ENCODE results near the gene CEP162.
"Not testable (repeated sequence)": the region's sequence is repeated elsewhere in the genome, so short reads cannot be mapped to it uniquely, and the experiment has no call there.

CEP162 gene

DNA sequence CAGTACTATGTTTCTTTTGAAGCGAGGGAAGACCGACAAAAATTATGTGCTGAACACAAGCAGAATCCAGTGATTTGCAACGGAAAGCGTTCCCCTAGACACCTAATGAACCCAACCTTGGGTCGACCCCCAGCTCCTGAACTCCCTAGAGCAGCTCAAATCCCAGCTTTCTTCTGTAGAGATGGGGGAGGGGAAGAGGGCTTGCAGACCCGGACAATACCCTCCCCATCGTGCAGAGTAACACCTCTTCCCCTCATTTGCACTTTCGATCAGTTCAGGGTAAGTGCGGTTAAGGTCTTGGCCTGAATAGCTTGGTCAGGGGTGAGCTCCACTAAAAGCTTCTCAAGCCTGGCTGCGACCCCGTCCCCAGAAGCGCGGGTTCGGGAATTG, 404 bp downstream of the CEP162 start:
- DNase-seq (ENCODE audit: low read depth in 1 of 2, low spot score in 1 of 2), result peak in 1 of 2 donors; percentile 0

DNA sequence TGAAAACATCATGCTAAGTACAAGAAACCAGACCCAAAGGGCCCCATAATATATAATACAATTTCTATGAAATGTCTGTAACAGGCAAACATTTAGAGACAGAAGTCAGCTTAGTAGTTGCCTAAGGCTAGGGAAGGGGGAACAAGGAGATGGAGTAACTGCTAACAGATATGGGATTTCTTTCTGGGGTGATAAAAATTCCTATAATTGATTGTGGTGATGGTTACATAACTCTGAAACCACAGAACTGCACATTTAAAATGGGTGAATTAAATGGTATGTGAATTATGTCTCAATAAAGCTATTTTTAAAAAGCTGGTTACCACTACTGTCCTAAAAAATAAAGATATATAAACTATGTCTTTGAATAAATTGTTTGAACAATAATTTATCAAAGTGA, 3.2 kb downstream of the CEP162 start:
- DNase-seq (ENCODE audit: low read depth in 1 of 2, low spot score in 1 of 2), result no peak

DNA sequence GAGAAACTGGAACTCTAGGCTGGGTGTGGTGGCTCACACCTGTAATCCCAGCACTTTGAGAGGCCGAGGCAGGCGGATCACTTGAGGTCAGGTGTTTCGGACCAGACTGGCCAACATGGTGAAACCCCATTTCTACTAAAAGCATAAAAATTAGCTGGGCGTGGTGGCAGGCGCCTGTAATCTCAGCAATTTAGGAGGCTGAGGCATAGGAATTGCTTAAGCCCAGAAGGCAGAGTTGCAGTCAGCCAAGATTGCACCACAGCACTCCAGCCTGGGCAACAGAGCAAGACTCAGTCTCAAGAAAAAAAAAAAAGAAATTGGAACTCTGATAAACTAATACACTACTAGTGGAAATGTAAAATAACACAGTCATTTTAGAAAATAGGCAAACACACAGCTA, 3.8 kb downstream of the CEP162 start:
- DNase-seq (ENCODE audit: low read depth in 1 of 2, low spot score in 1 of 2), result not testable (repeated sequence)

DNA sequence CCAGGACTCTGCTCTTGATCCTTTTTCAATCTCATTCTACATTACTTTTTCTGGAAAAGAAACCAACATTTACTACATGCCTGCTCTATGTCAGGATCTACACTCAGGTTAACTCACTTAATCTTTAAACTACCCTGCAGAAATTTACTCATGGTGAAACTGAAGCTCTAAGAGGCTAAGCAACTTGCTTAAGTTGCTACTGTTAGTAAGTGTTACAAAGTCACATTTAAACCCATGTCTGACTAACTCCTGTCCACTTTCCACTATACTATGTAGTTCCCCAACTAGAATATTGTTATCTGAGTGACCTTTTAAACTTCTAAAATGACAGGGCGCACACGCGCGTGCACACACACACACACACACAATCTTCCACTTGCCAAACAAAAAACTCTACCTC, 5.0 kb downstream of the CEP162 start:
- no peak for DNase-seq (ENCODE audit: low read depth in 1 of 2, low spot score in 1 of 2)

DNA sequence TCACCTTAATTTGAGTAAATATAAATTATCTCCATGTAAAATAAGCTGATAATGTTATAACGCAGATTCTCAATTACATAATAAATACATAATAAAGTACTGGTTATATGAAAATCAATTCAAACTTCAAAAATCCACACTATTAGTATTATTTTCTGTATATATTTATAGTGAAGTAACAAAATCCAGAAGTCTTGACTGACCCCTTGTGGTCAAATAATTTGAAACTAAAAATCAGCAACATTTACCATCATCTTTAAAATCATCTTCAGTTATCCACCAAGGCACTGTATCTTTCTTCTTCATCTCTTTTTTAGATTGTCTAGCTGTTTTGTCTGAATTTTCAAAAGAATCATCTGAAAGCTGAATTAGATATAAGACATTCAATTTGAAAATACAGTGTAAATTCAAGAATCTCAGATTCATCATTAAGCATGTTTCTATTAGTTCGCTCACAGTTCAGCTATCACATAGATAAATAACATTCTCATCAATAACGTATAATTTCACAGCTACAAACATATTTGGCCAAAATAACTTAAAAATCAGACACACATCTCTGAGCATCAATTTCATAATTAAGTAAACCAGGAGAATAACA, 6.5 kb downstream of the CEP162 start:
- no peak for DNase-seq (ENCODE audit: low read depth in 1 of 2, low spot score in 1 of 2)

DNA sequence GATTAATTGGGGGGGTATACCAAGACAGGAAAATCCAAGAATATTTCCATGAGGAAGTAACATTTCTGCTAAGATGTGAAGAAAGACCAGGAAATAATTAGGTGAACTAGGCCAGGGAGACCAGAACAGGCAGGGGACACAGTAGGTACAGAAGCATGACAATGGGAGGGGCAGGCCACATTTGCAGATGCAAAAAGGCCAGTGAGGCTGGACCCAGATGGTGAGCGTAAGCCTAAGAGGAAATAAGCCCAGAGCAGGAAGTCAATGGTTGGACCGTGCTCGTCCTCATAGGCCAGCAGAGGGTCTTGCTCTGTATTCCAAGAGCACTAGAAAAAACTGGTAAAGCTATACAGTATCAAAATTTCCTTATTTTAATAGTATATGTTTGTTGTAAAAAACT, 9.4 kb downstream of the CEP162 start:
- no peak for DNase-seq (ENCODE audit: low read depth in 1 of 2, low spot score in 1 of 2)

DNA sequence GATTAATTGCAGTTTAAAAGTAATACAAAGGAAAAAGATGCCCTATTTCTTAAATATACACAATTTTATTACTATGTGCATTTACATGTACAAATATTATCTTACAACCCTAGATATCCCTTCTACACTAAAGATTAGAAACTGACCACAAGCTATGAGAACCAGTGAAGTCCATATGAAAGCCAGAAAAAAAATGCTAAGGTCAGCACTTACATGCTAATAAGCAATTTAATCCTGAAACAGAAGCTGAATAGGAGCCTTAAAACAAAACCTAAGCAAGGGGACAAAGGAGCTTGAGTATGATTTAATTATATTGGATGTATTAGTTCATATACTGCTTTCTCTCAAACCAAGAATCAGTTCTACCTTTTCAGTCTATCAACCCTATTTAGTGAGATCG, 14.2 kb downstream of the CEP162 start:
- no peak for DNase-seq (ENCODE audit: low read depth in 1 of 2, low spot score in 1 of 2)

DNA sequence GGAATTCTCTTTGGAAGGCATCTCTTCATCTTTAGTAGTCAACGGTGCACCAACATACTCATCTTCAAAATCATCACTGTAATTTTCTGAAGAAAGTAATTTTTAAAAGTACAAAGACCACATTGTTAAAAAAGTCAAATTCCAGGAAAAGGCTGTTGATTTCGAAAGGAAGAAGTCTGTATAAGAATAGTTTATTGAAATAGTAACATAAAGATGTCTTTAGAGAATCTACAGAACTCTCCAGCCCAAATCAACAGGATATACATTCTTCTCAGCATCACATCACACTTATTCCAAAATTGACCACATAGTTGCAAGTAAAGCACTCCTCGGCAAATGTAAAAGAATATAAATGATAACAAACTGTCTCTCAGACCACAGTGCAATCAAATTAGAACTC, 23.4 kb downstream of the CEP162 start:
- DNase-seq (ENCODE audit: low read depth in 1 of 2, low spot score in 1 of 2), result no peak

DNA sequence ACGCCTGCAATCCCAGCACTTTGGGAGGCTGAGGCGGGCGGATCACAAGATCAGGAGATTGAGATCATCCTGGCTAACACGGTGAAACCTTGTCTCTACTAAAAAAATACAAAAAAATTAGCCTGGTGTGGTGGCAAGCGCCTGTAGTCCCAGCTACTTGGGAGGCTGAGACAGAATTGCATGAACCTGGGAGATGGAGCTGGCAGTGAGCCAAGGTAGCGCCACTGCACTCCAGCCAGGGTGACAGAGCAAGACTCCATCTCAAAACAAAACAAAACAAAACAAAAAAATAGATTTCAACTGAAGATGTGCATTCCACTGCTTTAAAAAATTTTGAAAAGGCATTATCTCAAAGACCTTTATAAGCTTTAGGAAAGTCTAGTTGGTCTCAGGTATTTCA, 27.5 kb downstream of the CEP162 start:
- DNase-seq (ENCODE audit: low read depth in 1 of 2, low spot score in 1 of 2), result not testable (repeated sequence)

DNA sequence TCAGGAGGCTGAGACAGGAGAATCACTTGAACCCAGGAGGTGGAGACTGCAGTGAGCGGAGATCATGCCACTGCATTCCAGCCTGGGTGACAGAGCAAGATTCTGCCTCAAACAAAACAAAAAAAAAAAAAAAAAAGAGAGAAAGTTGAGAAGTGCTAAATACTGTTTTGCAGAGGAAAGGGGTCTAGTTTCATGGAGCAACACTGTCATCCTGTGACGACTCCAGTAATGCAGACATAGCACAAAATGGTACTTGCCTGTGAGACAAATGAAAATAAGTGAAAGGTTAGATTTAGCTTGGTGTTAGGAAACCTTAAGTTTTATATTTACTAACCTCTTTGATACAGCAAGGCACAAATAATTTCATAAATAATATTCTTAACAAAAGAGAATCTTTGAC, 29.7 kb downstream of the CEP162 start:
- no peak for DNase-seq (ENCODE audit: low read depth in 1 of 2, low spot score in 1 of 2)

DNA sequence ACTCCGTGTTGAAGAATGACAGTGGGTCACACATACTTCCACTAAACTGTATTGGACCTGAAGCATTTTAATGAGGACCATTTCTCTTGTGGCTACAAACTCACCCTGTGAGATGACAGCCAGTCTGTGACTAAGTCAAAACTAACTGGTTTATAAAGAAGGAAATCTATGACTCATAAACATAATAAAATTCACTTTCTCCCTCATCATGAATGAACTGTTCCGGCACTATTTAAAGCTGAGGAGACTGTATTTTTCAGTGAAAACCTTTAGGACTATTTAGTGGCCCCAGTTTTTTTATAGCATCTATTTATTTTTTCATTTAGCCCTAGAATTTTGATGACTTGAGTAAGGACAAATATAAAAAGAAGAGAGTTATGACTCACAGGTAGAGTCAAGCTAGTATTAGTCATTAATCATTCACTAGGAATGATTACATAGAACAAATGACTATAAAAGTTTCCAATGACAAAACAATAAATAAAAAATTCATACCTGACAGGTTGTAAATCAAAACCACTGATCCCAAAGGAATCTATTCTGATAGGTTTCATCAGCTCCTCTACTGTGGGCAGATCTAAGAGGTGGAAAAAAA, 34.2 kb downstream of the CEP162 start:
- DNase-seq (ENCODE audit: low read depth in 1 of 2, low spot score in 1 of 2), result no peak

DNA sequence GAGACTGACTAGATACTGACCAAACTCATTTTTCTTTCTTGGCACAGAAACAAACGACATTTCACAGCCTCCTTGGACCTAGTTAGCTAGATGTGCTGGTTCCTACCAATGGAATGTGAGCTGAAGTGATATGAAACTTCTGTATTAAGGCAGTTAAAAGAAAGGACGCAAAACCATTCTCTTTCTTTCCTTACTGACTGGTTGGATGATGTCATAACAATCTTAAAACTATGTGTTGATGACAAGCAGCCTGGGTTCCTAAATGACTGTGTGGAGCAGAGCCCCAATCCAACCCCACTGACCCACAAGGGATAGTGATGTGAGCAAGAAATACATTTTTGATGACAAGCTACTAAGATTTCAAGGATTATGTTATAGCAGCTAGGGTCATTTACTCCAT, 35.6 kb downstream of the CEP162 start:
- no peak for DNase-seq (ENCODE audit: low read depth in 1 of 2, low spot score in 1 of 2)

DNA sequence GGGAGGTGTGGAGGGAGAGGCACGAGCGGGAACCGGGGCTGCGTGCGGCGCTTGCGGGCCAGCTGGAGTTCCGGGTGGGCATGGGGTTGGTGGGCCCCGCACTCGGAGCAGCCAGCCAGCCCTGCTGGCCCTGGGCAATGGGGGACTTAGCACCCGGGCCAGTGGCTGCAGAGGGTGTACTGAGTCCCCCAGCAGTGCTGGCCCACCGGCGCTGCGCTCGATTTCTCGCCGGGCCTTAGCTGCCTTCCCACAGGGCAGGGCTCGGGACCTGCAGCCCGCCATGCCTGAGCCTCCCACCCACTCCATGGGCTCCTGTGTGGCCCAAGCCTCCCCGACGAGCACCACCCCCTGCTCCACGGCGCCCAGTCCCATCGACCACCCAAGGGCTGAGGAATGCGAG, 38.1 kb downstream of the CEP162 start:
- not testable (repeated sequence) for DNase-seq (ENCODE audit: low read depth in 1 of 2, low spot score in 1 of 2)

DNA sequence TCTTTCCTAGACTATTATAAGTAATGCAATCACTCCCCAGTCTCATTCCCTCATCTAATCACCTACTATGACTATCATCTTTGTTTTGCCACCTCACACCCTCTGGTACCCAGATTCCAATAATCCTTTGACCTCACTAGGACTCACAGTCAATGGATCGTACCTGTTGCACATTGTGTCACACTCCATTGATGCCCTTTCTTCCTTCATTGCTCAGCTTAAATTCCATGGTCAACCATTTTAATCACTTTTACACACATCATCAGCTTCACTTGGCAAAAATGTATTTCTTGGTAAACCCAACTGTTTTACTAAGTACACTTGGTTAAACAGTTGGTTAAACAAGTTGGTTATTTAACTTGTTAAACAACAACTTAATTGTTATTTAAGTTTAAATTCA, 44.0 kb downstream of the CEP162 start:
- DNase-seq (ENCODE audit: low read depth in 1 of 2, low spot score in 1 of 2), result no peak

DNA sequence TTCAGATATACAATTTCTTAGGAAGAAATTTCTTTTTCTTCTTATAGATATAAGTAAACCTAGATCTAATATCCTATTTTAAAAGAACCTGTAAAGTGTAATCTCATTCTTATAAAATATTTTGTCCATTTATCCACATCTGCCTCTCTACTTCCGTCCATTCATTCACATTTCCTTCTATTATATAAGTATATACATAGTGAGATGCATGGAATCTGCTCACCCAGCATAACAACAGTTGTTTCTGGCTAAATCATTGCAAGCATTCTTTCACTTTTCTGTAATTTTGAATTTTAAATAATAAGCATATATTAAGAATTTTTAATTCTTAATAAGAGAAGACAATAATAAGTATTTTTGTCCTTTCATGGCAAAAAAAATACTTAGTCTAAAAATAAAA, 45.4 kb downstream of the CEP162 start:
- DNase-seq (ENCODE audit: low read depth in 1 of 2, low spot score in 1 of 2), result no peak

DNA sequence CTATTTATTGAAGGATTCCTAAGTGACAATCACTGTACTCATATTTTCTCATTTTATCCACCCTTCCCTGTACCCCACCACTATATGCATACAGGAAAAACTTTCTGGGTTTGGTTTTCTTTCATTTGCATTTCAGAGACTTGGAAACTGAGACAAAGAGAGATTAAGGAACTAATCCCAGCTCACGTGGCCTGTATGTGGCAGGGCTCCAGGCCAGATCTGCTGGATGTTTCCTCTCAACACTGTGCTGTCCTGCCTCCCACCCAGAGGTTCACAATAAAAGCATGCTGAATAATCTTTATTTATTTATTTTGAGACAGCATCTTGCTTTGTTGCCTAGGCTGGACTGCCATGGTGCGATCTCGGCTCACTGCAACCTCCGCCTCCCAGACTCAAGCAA, 50.2 kb downstream of the CEP162 start:
- no peak for DNase-seq (ENCODE audit: low read depth in 1 of 2, low spot score in 1 of 2)

DNA sequence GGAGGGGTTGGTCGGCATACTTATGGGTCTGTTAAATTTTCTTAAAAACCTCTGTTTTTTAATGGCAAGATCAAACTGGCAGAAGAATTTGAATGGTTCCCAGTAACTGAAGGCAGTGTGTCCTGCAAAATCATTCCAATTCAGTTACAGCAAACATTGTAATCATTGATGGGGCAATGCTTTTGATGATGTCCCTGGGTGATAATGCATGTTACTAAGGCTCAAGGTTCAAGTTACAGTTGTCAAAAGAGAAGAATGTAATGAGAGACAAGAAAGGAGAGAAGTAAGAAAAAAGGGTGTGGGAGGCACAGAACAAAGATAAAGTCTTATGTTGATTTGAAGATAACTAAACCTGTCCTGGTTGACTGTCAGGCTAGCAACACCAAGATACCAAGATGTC, 54.9 kb downstream of the CEP162 start:
- DNase-seq (ENCODE audit: low read depth in 1 of 2, low spot score in 1 of 2), result no peak

DNA sequence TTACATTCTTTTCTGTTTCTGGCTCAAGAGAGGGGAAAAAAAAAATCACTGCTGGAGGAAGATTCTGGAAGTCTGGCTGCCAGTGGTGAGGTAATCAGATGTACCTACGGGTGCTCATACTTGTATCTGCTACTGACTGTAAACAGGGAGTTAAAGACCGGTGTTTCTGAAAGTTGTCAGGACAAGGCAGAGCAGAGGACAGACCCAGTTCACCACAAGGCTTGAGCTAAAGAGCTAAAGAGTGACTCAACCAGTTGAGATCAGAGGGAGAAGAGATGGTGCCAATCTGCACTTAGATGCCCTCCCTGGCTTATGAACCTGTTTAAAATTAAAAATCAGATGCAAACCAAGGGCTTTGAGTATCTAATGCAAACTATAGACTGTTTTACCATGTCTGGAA, 55.4 kb downstream of the CEP162 start:
- no peak for DNase-seq (ENCODE audit: low read depth in 1 of 2, low spot score in 1 of 2)

DNA sequence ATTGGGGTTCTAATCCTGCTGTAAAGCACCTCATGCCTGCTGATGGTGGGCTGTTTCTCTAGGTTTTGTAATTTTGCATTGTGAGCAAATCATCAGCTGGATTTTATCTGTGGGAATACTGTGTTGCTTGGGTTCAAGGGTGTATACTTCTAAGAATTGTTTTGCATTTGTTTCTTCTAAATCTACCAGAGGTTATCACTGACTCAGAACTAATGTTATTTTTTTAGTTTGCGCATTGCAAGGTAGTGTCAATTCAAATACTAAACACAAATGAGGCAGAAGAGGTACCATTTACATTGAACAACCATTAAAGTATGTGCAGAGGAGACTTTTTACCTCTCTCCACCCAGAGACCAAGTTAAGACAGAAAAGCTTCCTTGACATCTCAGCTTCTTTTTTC, 60.0 kb downstream of the CEP162 start:
- DNase-seq (ENCODE audit: low read depth in 1 of 2, low spot score in 1 of 2), result no peak

DNA sequence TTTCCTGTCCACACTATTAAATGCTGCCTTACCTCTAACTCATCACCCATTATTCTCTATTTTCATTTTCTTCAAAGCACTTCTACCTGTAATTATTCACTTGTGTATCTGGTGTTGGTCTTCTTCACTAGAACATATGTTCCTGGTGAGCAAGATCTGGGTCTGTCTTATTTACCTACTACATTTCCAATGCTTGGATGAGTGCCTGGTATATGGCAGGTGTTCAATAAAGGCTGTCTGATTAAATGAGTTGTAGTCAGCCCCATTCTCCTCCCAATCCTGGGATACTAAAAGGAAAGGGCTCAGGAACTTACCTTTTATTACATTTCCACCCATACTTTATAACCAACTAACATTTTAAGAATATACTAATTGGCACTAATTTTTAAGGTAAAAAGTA, 61.0 kb downstream of the CEP162 start:
- DNase-seq (ENCODE audit: low read depth in 1 of 2, low spot score in 1 of 2), result no peak

DNA sequence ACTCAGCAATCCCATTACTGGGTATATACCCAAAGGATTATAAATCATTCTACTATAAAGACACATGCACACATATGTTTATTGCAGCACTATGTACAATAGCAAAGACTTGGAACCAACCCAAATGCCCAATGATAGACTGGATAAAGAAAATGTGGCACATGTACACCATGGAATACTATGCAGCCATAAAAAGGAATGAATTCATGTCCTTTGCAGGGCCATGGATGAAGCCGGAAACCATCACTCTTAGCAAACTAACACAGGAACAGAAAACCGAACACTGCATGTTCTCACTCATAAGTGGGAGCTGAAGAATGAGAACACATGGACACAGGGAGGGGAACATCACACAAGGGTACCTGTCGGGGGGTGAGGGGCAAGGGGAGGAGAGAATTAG, 63.1 kb downstream of the CEP162 start:
- not testable (repeated sequence) for DNase-seq (ENCODE audit: low read depth in 1 of 2, low spot score in 1 of 2)

DNA sequence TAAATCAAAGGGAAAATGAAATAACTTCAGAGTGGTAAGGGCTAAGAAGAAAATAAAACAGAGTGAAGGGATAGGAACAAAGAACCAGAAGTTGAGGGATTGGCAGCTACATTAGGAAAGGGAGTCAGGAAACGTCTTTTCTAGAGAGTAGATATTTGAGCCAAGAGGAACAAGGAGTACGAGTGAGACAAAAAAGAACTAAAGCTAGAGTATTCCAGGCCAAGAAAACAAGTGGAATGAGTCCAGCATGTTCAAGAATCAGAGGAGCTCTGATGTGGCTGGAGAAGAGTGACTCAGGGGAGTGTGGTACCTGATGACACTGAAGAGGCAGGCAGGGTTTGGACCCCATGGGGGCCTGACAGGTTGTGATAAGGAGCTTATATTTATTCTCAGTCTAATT, 66.3 kb downstream of the CEP162 start:
- no peak for DNase-seq (ENCODE audit: low read depth in 1 of 2, low spot score in 1 of 2)

DNA sequence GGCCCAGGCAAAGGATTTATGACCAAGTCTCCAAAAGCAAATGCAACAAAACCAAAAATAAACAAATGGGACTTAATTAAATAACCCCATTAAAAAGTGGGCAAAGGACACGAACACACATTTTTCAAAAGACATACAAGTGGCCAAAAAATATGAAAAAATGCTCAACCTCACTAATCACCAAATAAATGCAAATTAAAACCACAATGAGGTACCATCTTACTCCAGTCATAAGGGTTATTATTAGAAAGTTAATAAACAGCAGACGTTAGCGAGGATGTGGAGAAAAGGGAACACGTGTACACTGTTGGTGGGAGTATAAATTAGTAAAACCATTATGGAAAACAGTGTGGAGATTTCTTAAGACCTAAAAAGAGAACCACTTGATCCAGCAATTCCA, 71.1 kb downstream of the CEP162 start:
- DNase-seq (ENCODE audit: low read depth in 1 of 2, low spot score in 1 of 2), result no peak

DNA sequence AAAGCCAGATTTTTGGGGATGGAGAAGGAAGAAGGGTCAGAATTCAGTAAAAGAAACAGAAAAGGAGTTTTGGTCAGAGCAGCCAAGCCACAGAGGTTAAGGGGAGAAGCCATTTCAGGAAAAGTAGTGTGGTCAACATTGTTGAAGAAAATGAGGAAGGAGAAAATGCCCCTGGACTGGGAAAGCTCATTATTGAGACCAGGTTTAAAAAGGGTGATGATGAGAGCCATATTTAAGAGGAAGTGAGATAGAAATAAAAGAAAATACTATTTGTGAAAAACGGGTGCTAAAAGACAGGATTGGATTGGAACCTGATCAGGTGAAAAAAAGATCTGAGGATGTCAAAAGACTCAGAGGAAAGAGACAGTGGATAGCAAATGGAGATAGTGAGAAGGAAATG, 75.8 kb downstream of the CEP162 start:
- no peak for DNase-seq (ENCODE audit: low read depth in 1 of 2, low spot score in 1 of 2)
